HEK293T (cell line): ENCODE measurements around the gene ADNP2.

Source experiments
- ARNT ChIP-seq: fragments of 450-650 bp; IDR thresholded peaks from 2 replicates; pipeline ENCODE4 v1.6.1; 2017; ENCODE audit warnings: mild to moderate bottlenecking
- BHLHE40 ChIP-seq: fragments of 450-650 bp; IDR thresholded peaks from 2 replicates; pipeline ENCODE4 v1.6.1; 2016; ENCODE audit warnings: mild to moderate bottlenecking, moderate library complexity, borderline replicate concordance
- FOXM1 ChIP-seq: fragments of 450-650 bp; IDR thresholded peaks from 2 replicates; pipeline ENCODE4 v1.6.1; 2017; ENCODE audit warnings: mild to moderate bottlenecking, borderline replicate concordance
- HDGF ChIP-seq: fragments of 450-650 bp; IDR thresholded peaks from 2 replicates; pipeline ENCODE4 v1.6.1; 2017; ENCODE audit warnings: antibody characterized with exemption, borderline replicate concordance
- SP1 ChIP-seq: fragments of 450-650 bp; IDR thresholded peaks from 2 replicates; pipeline ENCODE4 v1.6.1; 2017
- TF ChIP-seq, protein P1 (sequence below): fragments of 450-650 bp; IDR thresholded peaks from 2 replicates; pipeline ENCODE4 v1.6.1; 2016

DNA sequence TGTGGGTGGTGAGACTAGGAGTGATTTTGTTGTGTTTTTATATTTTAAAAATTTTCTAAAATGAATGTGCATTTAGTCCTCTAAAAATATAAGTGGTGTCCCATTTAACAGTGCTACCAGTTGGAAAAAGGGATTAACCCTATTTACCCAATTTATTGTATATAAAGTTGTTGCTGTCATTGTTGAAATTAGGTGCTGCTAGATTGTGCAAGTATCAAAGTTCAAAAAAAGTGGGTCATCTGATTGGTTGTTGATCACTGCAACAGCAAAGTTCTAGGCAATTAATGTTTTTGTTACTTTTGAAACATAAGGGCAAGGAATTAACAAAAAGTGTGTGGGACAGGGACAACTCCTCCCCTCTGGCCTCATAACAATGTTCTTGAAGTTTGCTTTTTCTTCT is 40.6 kb downstream of the ADNP2 start:
- TF ChIP-seq, protein P1, sequence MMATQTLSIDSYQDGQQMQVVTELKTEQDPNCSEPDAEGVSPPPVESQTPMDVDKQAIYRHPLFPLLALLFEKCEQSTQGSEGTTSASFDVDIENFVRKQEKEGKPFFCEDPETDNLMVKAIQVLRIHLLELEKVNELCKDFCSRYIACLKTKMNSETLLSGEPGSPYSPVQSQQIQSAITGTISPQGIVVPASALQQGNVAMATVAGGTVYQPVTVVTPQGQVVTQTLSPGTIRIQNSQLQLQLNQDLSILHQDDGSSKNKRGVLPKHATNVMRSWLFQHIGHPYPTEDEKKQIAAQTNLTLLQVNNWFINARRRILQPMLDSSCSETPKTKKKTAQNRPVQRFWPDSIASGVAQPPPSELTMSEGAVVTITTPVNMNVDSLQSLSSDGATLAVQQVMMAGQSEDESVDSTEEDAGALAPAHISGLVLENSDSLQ = no peak
- TF ChIP-seq FOXM1 = no peak
- no peak for TF ChIP-seq SP1
- TF ChIP-seq HDGF = no peak
- no peak for TF ChIP-seq ARNT
- no peak for TF ChIP-seq BHLHE40
